H1 (cell line): ENCODE measurements around the gene MEGF11. TPM values are rescaled to one million over a fixed set of nuclear protein-coding genes. Genes with fewer than 3 reads are reported as not detected.

Experiments
- polyA plus RNA-seq, 7 experiments: library from polyadenylated mRNA; depleted of rRNA in 3 of 7; stranded (reverse) in 5 of 7; unstranded in 2 of 7; fragments of >200 nt in 5 of 7; fragments of 200-250 nt in 2 of 7; gene quantifications; 1 replicate in 5 of 7; 2 replicates in 1 of 7; 4 replicates in 1 of 7; pipeline versions ENCODE4 v1.2.1 to v1.2.3, GENCODE V29; 2011 to 2013; ENCODE audit warnings: missing spikeins in 2 of 7, mixed read lengths in 2 of 7
- total RNA-seq: library from RNA; stranded (reverse); fragmentation: NEBNext Ultra II Directional; extraction: Animal tissue kit (Norgen Biotek cat#: 25700); gene quantifications from 2 replicates; pipeline ENCODE4 v1.2.1, GENCODE V29; 2021
- TF ChIP-seq, protein P1 (sequence below): IDR thresholded peaks from 2 replicates; pipeline ENCODE4 v1.6.1; 2011; ENCODE audit warnings: low read depth, mild to moderate bottlenecking, low read length; ENCODE audit not compliant: insufficient read depth

MEGF11 gene
- total and polyA plus RNA-seq, 2 of the 8 experiments (the other 6 are each of a cell fraction or from before 2014, with no cell fraction given) = 4.4 to 4.8 TPM

DNA sequence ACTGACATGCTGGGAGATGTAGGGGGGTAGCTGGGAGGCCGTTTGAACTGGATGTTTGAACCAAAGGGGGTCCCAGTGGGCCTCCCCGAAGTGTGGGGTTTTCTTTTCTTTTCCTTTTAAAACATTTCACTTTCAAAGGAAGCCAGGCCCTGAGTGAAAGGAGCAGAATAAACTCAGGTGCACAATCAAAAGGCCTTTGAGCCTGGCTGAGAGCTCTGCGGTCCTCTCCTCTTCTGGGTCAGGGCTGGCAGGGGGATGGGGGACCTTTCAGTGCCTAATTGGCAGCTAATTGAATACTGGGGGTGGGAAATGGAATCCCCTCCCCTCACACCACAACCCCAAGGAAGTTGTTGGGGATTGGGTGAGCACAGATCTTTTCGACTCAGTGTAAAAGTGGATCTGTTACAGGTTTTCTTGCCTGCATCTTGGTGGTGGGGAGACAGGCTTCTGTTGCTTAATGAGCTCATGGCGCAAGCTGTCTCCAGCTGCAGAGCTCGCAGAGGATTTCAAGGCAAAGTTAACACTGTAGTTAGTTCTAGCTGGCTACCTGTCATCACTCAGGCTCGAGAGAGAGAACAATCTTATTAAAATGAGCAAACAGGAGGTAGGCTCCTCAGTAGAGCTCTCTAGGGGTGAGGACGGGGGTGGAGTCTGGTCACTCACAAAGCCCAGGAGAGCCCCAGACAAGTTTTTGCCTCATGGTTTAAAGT is 251.7 kb downstream of the MEGF11 start (continued):
- TF ChIP-seq, protein P1, sequence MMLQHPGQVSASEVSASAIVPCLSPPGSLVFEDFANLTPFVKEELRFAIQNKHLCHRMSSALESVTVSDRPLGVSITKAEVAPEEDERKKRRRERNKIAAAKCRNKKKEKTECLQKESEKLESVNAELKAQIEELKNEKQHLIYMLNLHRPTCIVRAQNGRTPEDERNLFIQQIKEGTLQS = no peak
